Measurements from ENCODE around the gene TSPAN18.

The TSPAN18 gene

DNA sequence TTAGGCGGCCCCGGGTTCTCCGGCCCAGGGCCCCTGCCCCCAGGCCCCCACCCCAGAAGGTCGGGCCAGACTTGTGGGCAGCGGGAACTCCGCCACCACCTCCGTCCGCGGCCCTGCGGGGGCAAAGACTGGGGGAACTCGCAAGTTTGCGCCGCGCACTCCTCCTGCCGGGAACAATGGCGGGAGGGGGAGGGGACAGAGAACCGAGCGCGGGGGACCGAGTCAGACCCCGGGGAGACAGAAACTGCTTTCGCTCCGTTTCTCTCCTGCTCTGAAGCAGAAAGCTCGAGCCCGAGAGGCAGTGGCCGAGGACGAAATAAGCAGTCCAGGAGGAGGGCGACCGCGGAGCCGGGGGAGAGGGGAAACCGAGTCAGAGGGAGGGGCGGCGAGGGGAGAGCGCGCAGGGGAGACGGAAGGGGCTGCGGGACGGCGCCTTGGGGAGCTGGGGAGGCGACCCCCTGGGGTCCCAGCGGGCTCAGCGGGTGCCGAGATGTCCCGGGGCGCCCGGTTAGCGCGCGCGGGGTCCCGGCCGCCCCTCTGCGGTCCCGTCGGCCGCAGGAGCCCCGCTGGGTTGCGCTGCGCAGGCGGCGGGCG, 223.4 kb downstream of the TSPAN18 start:
- DNase-seq = peak; percentile 29

DNA sequence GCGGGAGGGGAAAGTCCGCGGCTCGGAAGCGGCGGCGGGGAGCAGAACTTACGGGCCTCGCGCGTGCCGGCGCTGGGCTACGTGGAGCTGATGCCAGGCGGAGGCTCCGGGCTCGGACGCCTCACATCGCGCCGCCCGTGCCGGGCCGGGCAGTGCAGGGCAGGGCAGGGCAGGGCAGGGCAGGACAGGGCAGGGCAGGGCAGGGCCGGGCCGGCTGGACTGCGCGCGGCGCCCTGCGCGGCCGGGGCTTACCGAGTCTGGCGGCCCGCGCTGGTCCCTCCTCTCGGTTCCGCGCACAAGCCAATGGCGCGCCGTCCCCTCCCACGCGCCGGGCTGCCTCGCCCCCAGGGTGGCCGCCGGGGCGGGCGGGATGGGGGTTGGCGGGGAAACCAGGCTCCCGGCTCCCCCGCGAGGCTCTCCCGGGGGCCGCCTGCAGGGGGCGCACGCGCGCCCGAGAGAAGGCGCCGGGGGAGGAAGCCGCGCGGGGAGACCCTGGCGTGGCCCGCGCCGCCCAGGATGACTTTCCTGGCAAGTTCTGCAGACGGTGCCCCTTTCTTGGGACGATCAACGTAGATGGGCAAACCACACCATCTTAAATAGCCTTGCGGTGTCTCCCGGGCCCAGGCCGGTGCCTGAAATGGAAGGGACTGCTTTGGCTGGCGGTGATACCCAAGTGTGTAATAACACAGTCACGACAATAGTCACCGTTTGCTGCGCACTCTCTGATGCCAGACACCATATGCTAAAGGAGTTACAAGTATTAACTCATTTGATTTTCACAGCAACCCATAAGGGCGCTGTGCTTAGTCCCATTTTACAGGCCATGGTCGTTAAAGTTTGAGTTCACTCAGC, 224.1 kb downstream of the TSPAN18 start, which contains the start of gene TP53I11:
TSS of gene TP53I11 (minus strand) at position 259 of the 852 bp plus-strand sequence. CDS start 12,548 bp downstream, outside the sequence.
- peak; percentile 53 for DNase-seq

DNA sequence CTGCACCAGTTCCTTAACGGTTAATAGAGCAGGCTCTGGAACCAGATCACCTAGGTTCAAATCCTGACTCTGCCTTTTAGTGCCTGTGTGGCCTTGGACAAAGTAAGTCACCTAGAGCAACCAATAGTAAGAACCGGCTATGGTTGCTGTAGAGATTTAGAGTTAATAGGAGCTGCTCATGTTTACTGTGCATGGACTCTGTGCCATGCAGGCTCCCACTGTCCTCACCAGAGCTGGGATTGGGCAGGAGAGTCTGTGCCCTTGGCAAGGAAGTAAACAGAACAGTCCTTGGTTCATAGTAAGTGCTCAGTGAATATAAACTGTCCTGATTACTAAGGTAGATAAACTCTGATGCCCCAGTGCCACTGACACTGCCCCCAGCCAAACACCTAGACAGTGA, 225.3 kb downstream of the TSPAN18 start:
- no peak for DNase-seq

DNA sequence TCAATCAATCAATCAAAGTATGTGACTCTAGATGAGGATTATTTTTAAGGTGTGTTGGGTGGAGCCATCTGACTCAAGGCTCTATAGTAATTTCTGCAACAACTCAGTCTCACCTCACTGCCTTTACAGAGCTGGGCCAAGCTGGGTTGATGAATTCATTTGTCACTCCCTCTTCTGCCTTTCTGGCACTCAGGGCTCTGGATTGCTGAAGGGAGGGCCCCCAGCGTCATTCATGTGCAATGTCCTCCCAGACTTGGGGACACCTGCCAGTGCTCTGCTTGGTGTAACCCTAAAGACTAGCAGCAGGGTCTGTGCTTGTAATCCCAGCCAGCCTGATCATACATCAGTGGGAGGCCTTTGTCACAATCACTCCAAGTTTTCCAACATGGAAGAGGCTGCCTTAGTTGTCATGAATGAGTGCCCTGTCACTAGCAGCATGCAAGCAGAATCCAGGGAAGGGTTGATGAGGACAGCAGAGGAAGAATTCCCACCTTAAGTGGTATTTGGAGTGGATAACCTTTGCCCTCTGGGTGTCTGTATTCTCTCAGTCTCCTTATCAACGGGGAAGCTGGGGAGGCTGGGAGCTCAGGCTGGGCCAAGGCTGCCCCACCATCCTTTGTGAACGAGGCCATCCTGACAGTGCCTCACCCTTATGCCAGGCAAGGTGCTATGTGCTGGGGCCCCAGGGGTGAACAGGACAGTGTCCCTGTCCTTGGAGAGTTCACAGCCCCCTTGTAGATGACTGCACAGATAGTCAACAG, 225.9 kb downstream of the TSPAN18 start:
- DNase-seq = no peak

DNA sequence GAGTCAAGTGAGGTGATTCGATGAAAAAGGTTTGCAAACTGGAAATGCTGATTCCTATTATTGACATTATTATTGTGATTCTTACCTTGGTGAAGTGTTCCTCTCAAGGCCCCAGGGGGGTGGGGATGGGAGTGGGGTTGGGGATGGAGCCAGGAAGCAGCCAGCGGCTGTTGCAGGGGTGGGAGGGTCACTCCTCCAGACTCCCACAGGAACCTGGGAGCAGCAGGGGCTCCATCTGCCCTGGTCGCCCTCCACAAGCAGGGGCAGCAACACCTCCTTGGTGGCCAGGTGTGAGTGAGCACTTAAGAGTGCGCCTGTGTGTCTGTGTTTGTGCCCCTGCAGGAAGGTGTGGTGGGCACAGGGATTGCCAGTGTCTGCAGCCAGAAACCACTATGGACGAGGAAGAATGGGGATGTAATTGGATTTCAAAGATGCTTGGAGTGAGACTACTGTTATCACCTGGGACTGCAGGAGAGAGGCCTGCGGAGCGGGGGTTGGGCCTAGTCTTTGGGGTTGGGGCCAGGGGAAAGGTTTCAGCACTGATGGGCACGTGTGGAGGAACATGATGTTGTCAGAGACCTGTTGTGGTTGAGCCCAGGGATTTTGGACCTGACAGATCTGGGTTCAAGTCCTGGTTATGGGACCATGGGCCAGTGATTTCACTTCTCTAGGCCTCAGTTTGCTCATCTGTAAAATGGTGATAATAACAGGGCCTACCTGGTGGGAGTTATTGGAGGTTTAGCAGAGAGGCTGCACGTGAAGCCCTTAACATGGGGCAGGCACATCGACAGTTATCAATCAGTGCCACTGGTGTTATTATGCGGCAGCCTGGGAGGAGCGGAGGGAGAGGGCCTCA, 227.5 kb downstream of the TSPAN18 start:
- DNase-seq = no peak

DNA sequence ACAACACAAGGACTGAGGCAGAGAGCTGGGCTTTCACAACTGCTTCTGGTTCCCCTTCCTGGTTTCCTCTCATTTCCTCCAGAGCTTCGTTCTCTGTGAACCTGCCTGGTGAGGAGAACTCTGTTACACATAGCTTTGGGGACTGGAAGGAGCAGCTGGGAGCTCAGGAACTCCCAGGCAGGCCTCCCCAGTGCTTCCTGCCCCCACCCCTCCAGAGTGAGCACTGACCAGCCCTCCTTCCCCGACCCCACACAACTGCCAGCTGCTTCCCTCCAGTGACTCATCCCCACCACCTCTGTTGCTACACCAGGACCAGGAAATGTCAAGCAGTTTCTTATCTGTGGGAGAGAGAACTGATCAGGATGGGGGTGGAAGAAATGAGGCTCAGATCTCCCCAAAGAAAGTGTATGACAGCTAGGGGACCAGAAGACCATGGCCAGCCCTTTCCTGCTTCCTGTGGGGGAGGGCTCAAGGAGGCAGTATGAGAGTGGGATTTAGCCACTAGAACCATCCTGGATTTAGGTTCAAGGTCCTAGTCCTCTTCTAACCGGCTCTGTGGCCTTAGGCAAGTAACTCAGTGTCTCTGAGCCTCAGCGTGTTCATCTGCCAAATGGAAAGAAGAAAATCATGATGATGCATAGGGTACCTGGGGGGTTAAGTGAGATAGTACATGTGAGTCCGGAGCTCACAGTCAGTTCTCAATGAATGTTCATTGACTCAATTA, 228.4 kb downstream of the TSPAN18 start:
- DNase-seq = no peak

DNA sequence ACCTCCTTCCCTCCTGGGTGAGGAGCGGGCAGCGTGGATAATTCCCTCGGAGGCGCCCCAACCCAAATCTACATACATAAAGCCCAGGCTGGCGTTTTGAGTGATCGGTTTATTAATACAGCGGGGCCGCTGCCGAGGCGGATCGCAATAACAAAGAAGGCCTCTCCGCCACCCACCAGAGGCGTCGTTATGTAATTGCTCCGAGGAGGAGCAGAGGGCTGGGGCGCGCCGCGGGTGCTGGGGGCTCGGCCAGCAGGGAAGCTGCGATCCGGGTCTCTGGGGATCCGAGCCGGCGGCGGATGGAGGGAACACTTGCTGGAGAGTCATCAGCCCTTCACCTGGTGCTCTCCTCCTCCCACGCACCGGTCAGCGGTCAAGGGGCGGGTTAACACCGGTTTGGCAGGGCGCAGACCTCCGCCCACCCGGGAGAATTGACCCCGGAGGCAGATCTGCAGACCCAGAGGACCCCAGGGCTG, 230.3 kb downstream of the TSPAN18 start:
- no peak for DNase-seq

DNA sequence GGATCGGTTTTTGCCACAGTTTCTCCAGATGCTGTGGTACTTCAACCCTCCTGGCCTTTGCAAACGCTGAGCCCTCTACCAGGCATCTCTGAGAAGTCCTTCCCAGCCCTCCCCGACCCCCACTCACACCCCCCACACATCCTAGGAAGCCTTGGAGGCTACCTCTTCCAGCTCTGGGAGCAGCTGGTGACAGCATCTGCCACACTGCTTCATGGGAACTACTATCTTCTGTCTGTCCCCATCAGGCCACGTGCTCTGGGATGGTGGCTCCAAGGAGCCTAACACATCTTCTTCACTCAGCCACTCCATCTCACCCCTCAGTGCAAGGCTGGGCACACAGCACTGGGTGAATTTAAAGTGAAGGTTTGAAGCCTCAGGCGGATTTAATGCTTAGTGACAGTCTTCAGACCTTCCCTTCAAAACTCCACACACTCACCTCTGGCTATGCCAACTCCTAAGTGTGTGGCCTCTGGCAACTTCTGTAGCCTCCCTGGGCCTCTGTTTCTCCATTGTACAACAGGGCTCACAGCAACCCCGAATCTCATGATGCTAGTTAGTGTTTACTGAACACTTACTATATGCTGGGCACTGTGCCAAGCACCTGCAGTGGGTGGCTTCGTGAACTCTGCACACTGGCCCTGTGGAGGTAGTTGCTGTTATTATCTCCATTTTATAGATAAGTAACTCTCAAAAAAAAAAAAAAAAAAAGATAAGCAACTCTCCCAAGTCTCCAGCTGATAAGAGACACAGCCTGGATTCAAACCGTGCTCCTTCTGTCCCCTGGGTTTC, 231.2 kb downstream of the TSPAN18 start:
- no peak for DNase-seq

DNA sequence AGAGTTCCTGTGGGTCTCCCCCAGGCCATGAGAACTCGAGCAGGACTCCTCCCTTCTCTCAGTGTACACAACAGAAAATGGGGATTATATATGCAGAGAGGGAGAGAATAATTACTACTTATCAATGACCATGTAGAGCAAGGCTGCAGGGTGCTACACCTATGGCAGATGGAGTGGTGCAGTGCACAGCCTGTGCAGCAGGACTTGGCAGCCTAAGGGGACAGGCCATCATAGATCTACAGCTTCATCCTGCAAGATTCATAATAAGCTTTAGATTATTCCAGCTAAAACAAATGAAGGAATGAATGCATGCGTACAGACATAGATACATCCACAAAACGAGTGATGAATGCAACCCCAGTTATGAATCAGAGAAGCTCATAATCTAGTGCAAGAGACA, 232.3 kb downstream of the TSPAN18 start:
- no peak for DNase-seq

DNA sequence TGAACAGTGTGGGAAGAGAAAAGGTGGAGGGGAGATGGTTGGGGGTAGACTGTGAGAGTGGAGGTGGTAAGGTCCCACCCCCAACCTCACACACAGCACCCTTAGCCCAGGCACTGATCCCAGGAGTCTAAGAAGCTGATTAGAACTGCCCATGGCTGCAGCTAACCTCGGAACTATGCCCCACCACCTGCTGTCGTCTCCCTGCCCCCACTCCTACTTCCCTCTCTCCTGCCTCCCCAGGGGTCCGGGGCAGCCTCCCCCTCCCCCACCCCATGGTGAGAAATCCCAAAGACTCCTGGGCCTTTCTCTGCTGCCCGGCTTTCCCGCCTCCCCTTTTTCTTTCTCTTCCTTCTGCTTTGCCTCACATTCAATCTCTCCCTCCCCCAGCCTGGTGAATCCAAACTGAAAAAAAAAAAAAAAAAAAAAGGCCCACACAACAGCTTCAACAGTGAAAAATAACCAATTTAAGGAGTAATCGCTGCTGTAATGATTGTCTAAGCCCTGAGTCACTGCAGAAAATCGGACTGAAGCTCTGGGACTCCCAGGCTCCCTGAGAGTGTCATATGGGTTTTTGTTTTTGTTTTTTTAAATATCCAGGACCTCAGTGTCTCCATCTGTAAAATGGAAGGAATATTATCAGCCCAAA, 233.6 kb downstream of the TSPAN18 start:
- DNase-seq = no peak

DNA sequence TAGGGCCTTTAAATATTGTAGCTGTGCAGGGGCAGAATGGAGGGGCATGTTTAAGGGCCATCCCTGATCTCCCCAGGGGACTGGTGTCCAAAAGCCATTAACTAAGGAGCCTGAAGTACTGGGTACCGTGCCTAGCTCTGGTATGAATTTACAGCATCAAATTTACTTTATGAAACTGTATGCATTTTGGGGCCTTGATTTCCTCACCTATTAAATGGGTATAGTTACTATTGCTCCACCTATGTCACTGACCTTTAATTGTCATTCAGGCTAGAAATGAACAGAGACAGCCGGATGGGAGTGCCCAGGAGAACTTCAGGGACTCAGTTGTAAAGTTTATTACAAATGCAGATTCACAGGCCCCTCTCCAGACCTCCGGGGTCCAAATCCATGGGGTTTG, 235.7 kb downstream of the TSPAN18 start:
- no peak for DNase-seq

DNA sequence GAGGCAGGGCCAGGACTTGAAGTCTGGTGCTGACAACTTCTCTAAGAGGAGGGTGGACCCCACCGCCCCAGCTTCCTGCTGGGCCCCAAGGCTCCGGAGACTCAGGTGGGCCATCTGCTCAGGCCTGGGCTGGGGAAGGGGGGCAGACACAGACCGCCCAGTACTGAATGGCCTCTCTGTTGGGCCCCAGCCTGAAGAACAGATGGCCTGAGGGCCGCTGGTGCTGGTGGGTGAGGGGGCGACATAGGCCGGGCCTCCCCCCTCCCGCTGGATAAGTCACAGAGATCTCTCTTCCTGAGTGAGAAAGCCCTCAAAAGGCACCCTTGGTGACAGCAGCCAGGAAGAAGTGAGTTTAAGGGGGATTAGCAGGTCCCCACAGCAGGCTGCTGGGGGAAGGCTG, 236.4 kb downstream of the TSPAN18 start:
- no peak for DNase-seq

DNA sequence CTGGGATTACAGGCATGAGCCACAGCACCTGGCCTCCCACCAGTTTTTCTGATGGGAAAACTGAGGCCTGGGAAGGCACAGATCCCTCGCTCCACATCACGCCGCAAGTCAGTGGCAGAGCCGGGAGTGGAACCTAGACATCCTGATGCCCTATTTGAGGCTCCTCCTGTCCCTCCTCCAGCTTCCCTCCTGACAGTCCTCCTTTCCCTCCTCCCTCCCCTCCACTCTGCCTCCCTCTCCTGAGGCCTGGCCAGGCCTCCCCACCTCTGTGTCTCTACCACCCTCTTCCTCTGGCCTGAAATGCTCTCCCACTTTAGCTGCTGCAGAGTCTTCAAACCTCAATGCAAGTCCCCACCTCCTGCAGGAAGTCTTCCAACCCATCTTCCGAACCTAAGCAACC, 237.2 kb downstream of the TSPAN18 start:
- no peak for DNase-seq

DNA sequence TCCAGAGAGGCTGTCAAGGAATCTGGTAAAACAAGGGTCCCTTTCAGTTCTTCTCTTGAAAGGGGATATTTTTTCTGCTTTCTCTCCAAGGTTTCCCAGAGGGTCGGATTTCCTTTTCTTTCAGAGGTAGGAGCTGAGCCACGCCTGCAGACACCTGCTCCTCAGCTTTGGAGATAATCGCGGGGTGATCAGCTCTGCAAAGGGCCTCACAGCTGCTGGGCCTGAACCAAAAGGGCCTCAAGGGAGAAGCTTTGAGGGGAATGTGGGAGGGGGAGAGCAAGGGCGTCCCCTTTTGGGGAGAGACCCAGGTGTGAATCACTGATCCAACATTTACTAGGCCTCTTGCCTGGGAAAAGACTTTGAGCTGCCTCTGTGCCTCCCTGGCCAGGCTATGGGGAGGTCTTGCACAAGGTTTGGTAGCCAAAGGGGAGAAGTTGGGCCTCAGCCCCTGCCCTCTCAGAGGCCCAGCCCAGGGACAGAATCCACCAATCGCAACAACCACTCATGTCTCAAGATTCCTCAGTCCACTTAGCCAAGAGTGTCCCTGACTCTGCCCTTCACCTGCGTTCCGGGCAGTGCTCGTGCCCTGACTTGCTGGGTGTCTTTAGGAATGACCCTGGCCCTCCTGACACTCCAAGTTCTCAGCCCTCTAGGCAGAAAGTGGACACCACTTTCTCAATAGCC, 237.9 kb downstream of the TSPAN18 start:
- no peak for DNase-seq

DNA sequence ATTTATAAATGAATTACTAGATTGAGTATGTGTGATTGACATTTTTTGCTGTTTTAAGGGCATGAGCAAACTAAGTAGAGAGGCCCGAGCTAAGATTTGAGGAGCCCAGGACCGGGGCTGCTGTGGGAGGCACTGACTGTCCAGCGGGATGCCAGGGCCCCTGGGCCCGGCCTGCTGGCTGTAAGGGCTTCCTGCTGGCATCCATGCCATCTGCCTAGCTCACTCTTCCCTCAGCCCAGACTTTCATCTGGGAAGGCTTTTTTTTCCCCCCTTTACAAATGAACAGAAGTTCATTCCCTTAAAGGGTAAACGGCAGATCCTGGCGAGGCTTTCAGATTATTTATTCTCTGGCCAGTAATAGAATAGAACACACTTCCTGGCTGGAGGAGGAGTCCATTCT, 239.9 kb downstream of the TSPAN18 start:
- DNase-seq = no peak

DNA sequence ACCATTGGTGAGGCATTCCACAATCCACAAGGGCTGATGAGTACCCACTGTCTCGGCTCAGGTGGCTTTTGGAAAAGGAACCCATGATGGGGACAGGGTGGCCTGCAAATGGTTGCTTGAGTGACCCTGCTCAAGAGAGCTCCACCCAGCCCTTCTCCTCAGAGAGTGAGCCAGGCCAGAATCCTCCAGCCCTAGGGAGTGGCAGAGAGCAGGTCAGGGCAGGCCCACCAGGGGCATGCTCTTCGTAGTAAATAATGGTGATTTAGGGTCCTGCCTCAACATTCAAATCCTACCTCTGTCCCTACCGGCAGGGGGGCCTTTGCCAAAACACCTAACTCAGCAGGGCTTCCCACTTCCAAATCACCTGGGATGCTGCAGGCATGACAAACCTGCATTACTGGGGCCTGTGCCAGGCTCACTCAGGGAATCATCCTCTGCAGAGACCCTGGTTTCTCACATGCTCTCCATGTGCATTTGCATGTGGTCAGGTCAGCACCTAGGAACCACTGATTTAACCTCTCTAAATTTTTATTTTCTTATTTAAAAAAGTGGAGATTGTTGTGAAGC, 241.3 kb downstream of the TSPAN18 start:
- DNase-seq = no peak

DNA sequence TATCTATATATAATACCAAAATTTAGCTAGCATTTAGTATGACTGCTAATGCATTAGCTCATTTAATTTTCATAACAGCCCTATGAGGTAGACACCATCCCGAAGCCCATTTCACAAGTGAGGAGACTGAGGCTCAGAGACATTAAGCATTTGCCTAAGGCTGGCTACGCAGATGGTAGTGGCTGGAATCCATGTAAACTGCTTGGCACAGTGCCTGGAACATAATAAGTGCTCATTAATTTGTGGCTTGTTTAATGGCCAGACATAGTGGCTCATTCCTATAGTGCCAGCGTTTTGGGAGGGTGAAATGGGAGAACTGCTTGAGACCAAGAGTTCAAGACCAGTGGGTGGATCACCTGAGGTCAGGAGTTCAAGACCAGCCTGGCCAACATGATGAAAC, 241.7 kb downstream of the TSPAN18 start:
- no peak for DNase-seq

DNA sequence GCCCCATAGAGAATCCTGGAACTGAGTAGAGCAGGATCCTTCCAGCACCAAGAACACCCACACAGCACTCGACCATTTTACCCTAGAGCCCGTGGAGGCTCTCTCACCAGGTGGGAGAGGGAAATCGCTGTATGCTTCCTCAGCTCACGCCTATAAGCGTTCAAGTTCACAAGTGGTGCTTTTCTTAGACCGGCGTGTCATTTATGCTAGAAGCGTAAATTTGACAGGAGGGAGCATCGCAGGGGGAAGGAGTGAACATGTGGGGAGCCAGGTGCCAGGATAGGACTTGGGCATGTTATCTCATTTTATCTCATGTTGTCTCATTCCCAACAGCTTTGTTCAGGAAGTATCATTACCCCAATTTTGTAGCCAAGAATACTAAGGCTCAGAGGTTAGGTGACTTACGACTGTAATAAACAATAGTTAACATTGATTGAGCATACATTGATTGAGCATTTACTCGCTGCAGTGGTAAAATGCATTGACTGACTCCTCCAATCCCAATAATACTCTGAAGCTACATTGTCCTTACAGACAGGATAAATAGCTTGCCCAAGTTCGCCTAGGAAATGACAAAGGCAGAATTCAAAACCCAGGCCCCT, 243.0 kb downstream of the TSPAN18 start:
- no peak for DNase-seq

DNA sequence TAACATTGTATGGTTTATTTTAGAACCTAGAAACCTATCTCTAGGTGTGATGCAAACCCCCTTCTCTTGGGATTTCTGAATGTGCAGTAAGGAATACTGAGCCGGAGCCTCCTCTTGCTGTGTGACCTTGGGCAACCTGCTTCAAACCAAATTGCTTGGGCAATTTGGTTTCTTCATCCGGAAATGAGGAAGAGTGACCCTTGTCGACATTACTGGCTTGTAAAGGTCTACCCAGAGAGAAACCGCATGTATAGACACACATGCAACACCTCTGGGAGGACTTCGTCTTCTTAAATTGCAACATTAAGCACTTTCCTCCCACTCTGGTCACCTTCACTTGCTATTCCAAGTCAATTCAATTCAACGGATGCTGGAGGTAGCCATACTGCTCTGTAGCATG, 243.5 kb downstream of the TSPAN18 start:
- no peak for DNase-seq
